Measurements from ENCODE around the gene PPP1R9A.

Gene PPP1R9A

GRCh38 chr7:95209276-95209675, 301.9 kb downstream of the PPP1R9A start:
- no peaks in the 10 kb centered on the region for H3K27me3 ChIP-seq (ENCODE audit: insufficient read depth, low read length)
- H3K9ac ChIP-seq (ENCODE audit: low read depth, low read length) = no peak overlapping the region
- no peak overlapping the region for H3K4me3 ChIP-seq (ENCODE audit: low read length)
- H3K36me3 ChIP-seq (ENCODE audit: insufficient read depth, low read length) = no peaks in the 10 kb centered on the region
- WGBS = 95% methylated on average over 2 of the region's 2 CpGs
- H3K9me3 ChIP-seq (ENCODE audit: insufficient read depth, low read depth, low read length) = no peaks in the 10 kb centered on the region
- H3K27ac ChIP-seq (ENCODE audit: low read depth, low read length) = no peak overlapping the region
- H3K4me1 ChIP-seq (ENCODE audit: insufficient read depth, low read length) = no peaks in the 10 kb centered on the region

- 100% methylated on average over 2 of the region's 2 CpGs for WGBS
- H3K27me3 ChIP-seq (ENCODE audit: insufficient read depth, low read length) = no peaks in the 10 kb centered on the region
These were observed 302.4 kb downstream of the PPP1R9A start for GRCh38 chr7:95209788-95210187.

DNA sequence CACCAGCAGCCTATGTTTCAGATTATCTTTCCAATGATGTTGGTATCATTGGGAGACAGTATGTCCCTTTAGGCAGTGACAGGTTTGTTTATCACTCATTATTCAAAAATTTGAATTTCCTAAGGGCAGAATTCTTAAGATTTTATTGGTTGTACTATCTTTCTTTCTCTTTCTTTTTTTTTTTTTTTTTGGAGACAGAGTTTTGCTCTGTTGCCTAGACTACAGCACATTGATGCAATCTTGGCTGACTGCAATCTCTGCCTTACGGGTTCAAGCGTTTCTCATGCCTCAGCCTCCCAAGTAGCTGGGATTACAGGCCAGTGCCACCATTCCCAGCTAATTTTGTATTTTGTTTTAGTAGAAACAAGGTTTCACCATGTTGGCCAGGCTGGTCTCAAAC, 305.8 kb downstream of the PPP1R9A start:
- WGBS = 94% methylated on average over 2 of the region's 2 CpGs
- Histone ChIP-seq H3K4me3 (ENCODE audit: low read length) (no peak overlapping the region), H3K9ac (ENCODE audit: low read depth, low read length) (no peak overlapping the region), H3K27me3 (ENCODE audit: insufficient read depth, low read length) (no peaks in the 10 kb centered on the region), H3K9me3 (ENCODE audit: insufficient read depth, low read depth, low read length) (no peaks in the 10 kb centered on the region), H3K27ac (ENCODE audit: low read depth, low read length) (no peak overlapping the region), H3K4me1 (ENCODE audit: insufficient read depth, low read length) (no peaks in the 10 kb centered on the region), H3K36me3 (ENCODE audit: insufficient read depth, low read length) (no peaks in the 10 kb centered on the region)

More at GRCh38 chr7:95209788-95210187, 302.4 kb downstream of the PPP1R9A start:
- H3K27ac ChIP-seq (ENCODE audit: low read depth, low read length) = no peak overlapping the region
- H3K4me3 ChIP-seq (ENCODE audit: low read length) = no peak overlapping the region
- no peaks in the 10 kb centered on the region for H3K36me3 ChIP-seq (ENCODE audit: insufficient read depth, low read length)
- H3K9ac ChIP-seq (ENCODE audit: low read depth, low read length) = no peak overlapping the region
- H3K9me3 ChIP-seq (ENCODE audit: insufficient read depth, low read depth, low read length) = no peaks in the 10 kb centered on the region
- H3K4me1 ChIP-seq (ENCODE audit: insufficient read depth, low read length) = no peaks in the 10 kb centered on the region

- no peaks in the 10 kb centered on the region for H3K27me3 ChIP-seq (ENCODE audit: insufficient read depth, low read length)
- H3K36me3 ChIP-seq (ENCODE audit: insufficient read depth, low read length) = no peaks in the 10 kb centered on the region
- no peaks in the 10 kb centered on the region for H3K9me3 ChIP-seq (ENCODE audit: insufficient read depth, low read depth, low read length)
- no peak overlapping the region for H3K9ac ChIP-seq (ENCODE audit: low read depth, low read length)
- no peaks in the 10 kb centered on the region for H3K4me1 ChIP-seq (ENCODE audit: insufficient read depth, low read length)
- WGBS = 95% methylated on average over 6 of the region's 6 CpGs
- H3K27ac ChIP-seq (ENCODE audit: low read depth, low read length) = no peak overlapping the region
- no peak overlapping the region for H3K4me3 ChIP-seq (ENCODE audit: low read length)
These were observed 306.6 kb downstream of the PPP1R9A start for GRCh38 chr7:95213809-95214492.

DNA sequence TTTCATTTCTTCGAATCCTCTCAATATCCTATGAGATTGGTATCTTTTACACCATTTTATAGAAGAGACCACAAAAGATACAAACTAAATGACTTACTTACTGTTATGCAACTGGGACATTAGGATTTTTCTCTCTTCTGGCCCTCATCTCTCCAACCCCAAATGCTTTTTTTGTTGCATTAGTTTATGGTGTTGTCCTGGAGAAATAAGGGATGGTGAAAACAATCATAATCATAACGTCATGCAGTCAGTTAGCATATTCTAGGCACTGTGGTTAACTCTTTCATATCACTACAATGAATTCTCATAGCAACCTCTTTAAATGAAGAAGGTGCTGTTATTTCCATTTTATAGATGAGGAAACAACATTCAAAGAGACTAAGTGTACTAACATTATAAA, 312.3 kb downstream of the PPP1R9A start:
- Histone ChIP-seq H3K9ac (ENCODE audit: low read depth, low read length) (no peak overlapping the region), H3K27ac (ENCODE audit: low read depth, low read length) (no peak overlapping the region), H3K27me3 (ENCODE audit: insufficient read depth, low read length) (no peaks in the 10 kb centered on the region), H3K4me1 (ENCODE audit: insufficient read depth, low read length) (no peaks in the 10 kb centered on the region), H3K36me3 (ENCODE audit: insufficient read depth, low read length) (no peaks in the 10 kb centered on the region), H3K4me3 (ENCODE audit: low read length) (no peak overlapping the region), H3K9me3 (ENCODE audit: insufficient read depth, low read depth, low read length) (no peaks in the 10 kb centered on the region)
- WGBS = 86% methylated on average over 2 of the region's 2 CpGs

DNA sequence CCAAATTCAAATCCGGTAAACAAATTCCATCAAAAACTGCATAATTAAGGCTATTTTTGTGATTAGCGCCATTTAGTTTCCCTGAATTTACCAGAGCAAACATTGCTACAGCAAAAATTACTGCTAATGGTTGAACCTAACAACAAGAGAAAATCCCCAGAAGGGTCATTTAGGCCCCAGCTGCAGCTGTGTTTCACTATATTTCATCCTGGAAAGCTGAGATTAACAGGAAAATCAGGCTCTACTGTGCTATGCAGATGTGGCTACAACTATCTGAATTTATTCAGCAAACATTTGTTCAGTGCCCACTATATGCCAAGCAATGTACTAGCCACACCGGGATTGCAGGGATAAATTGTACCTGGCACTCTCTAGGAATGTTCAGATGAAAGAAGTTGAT, 312.9 kb downstream of the PPP1R9A start:
- Histone ChIP-seq H3K27ac (ENCODE audit: low read depth, low read length) (no peak overlapping the region), H3K27me3 (ENCODE audit: insufficient read depth, low read length) (no peaks in the 10 kb centered on the region), H3K4me3 (ENCODE audit: low read length) (no peak overlapping the region), H3K4me1 (ENCODE audit: insufficient read depth, low read length) (no peaks in the 10 kb centered on the region), H3K9ac (ENCODE audit: low read depth, low read length) (no peak overlapping the region), H3K9me3 (ENCODE audit: insufficient read depth, low read depth, low read length) (no peaks in the 10 kb centered on the region), H3K36me3 (ENCODE audit: insufficient read depth, low read length) (no peaks in the 10 kb centered on the region)
- 95% methylated on average over 3 of the region's 3 CpGs for WGBS

GRCh38 chr7:95225301-95225700, 317.9 kb downstream of the PPP1R9A start:
- H3K4me3 ChIP-seq (ENCODE audit: low read length) = no peak overlapping the region

DNA sequence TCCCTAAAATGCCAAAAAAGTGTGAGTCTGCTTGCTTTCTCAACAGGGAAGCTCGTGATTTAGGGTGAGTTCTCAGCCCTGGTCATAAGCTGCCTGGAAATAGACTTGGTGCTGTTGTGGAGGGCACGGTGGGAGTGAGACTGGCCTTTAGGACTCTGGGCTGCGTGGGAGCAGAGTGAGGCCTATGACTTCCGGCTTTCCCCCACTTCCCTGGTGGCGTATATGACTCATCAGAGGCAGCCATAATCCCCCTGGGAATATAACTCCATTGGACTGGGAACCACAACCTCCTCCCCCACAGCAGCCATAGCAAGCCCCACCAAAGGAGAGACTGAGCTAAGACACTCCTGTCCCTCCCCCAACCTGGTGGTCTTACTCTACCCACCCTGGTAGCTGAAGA, 321.9 kb downstream of the PPP1R9A start:
- no peak overlapping the region for H3K27ac ChIP-seq (ENCODE audit: low read depth, low read length)
- 0 out of 2 replicates have a peak, but pooled peaks cover 5% of the 10 kb centered on the region for H3K36me3 ChIP-seq (ENCODE audit: insufficient read depth, low read length)
- H3K9ac ChIP-seq (ENCODE audit: low read depth, low read length) = no peak overlapping the region
- no peak overlapping the region for H3K4me3 ChIP-seq (ENCODE audit: low read length)
- H3K27me3 ChIP-seq (ENCODE audit: insufficient read depth, low read length) = no peaks in the 10 kb centered on the region
- 94% methylated on average over 5 of the region's 5 CpGs for WGBS
- no peaks in the 10 kb centered on the region for H3K9me3 ChIP-seq (ENCODE audit: insufficient read depth, low read depth, low read length)
- no peaks in the 10 kb centered on the region for H3K4me1 ChIP-seq (ENCODE audit: insufficient read depth, low read length)

More at GRCh38 chr7:95225301-95225700, 317.9 kb downstream of the PPP1R9A start:
- H3K27me3 ChIP-seq (ENCODE audit: insufficient read depth, low read length) = no peaks in the 10 kb centered on the region
- no peaks in the 10 kb centered on the region for H3K4me1 ChIP-seq (ENCODE audit: insufficient read depth, low read length)
- H3K9me3 ChIP-seq (ENCODE audit: insufficient read depth, low read depth, low read length) = no peaks in the 10 kb centered on the region
- 0 out of 2 replicates have a peak, but pooled peaks cover 5% of the 10 kb centered on the region for H3K36me3 ChIP-seq (ENCODE audit: insufficient read depth, low read length)
- no peak overlapping the region for H3K9ac ChIP-seq (ENCODE audit: low read depth, low read length)
- H3K27ac ChIP-seq (ENCODE audit: low read depth, low read length) = no peak overlapping the region
- 89% methylated on average over 1 of the region's 2 CpGs for whole genome bisulfite sequencing

- Histone ChIP-seq H3K9ac (ENCODE audit: low read depth, low read length) (no peak overlapping the region), H3K36me3 (ENCODE audit: insufficient read depth, low read length) (no peaks in the 10 kb centered on the region), H3K27me3 (ENCODE audit: insufficient read depth, low read length) (no peaks in the 10 kb centered on the region), H3K9me3 (ENCODE audit: insufficient read depth, low read depth, low read length) (no peaks in the 10 kb centered on the region), H3K4me3 (ENCODE audit: low read length) (no peak overlapping the region), H3K4me1 (ENCODE audit: insufficient read depth, low read length) (no peaks in the 10 kb centered on the region), H3K27ac (ENCODE audit: low read depth, low read length) (no peak overlapping the region)
- WGBS = 100% methylated on average over 1 of the region's 3 CpGs
These were observed 331.0 kb downstream of the PPP1R9A start for GRCh38 chr7:95238252-95238943.

GRCh38 chr7:95240921-95241320, 333.5 kb downstream of the PPP1R9A start:
- WGBS = 100% methylated on average over 1 of the region's 1 CpG
- no peak overlapping the region for H3K4me3 ChIP-seq (ENCODE audit: low read length)

DNA sequence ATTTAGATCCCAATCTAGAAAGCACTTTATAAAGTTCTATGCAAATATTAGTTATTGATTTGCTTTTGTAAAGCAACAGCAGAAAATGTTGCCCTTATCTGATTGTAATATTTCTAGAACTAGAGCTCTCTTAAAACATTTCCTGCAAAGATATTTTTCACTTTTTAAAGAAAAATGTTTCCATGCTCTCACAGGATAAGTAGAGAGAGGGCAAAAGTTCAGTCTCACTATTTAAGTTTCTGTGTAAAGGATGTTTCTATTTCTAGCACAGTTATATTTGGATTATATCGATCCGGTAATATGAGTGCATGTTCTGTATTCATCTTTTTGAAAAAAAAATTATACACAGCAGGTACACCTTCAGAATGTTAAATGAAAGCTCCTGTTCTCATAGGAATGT, 334.9 kb downstream of the PPP1R9A start:
- Histone ChIP-seq H3K36me3 (ENCODE audit: insufficient read depth, low read length) (no peaks in the 10 kb centered on the region), H3K4me1 (ENCODE audit: insufficient read depth, low read length) (peaks cover 17% of the 10 kb centered on the region), H3K27ac (ENCODE audit: low read depth, low read length) (no peak overlapping the region), H3K27me3 (ENCODE audit: insufficient read depth, low read length) (peaks cover 2% of the 10 kb centered on the region; the same call in 1 of the 2 replicates), H3K9ac (ENCODE audit: low read depth, low read length) (no peak overlapping the region), H3K4me3 (ENCODE audit: low read length) (no peak overlapping the region), H3K9me3 (ENCODE audit: insufficient read depth, low read depth, low read length) (no peaks in the 10 kb centered on the region)
- WGBS = 100% methylated on average over 1 of the region's 2 CpGs

More at GRCh38 chr7:95240921-95241320, 333.5 kb downstream of the PPP1R9A start:
- no peaks in the 10 kb centered on the region for H3K36me3 ChIP-seq (ENCODE audit: insufficient read depth, low read length)
- H3K9me3 ChIP-seq (ENCODE audit: insufficient read depth, low read depth, low read length) = no peaks in the 10 kb centered on the region
- no peak overlapping the region for H3K27ac ChIP-seq (ENCODE audit: low read depth, low read length)
- H3K27me3 ChIP-seq (ENCODE audit: insufficient read depth, low read length) = peaks cover 2% of the 10 kb centered on the region; the same call in 1 of the 2 replicates
- H3K9ac ChIP-seq (ENCODE audit: low read depth, low read length) = no peak overlapping the region
- peaks cover 6% of the 10 kb centered on the region; the same call in 1 of the 2 replicates for H3K4me1 ChIP-seq (ENCODE audit: insufficient read depth, low read length)

Data from HUES64 (cell line).